ENCODE data around the gene KCTD1. TPM values are rescaled to one million over a fixed set of nuclear protein-coding genes. Genes with fewer than 3 reads are reported as not detected.
"Not testable (repeated sequence)": the region's sequence is repeated elsewhere in the genome, so short reads cannot be mapped to it uniquely, and the experiment has no call there.

The KCTD1 gene
- total and polyA plus RNA-seq, 2 donors from 2014 or later: 48.5 to 83.7 TPM

GRCh38 chr18:26438980-26439379 is 109.4 kb downstream of the KCTD1 start:
- Histone ChIP-seq H3K4me3 (ENCODE audit: low read length in 3 of 3) (no peak overlapping the region), H3K27me3 (ENCODE audit: control insufficient read depth, insufficient read depth, low read length) (no peaks in the 10 kb centered on the region), H3K36me3 (ENCODE audit: control insufficient read depth in 2 of 3, insufficient read depth in 3 of 3, low read length in 3 of 3) (no peaks in the 10 kb centered on the region), H3K9ac (ENCODE audit: low read length in 3 of 3) (no peak overlapping the region), H3K27ac (ENCODE audit: low read depth in 2 of 2, low read length in 2 of 2) (no peak overlapping the region), H3K9me3 (ENCODE audit: control insufficient read depth in 2 of 3, insufficient read depth in 1 of 3, low read length in 3 of 3) (no peaks in the 10 kb centered on the region), H3K4me1 (ENCODE audit: control insufficient read depth in 2 of 3, insufficient read depth in 2 of 3, low read depth in 1 of 3, low read length in 3 of 3) (no peaks in the 10 kb centered on the region)
- TF ChIP-seq, protein P1, sequence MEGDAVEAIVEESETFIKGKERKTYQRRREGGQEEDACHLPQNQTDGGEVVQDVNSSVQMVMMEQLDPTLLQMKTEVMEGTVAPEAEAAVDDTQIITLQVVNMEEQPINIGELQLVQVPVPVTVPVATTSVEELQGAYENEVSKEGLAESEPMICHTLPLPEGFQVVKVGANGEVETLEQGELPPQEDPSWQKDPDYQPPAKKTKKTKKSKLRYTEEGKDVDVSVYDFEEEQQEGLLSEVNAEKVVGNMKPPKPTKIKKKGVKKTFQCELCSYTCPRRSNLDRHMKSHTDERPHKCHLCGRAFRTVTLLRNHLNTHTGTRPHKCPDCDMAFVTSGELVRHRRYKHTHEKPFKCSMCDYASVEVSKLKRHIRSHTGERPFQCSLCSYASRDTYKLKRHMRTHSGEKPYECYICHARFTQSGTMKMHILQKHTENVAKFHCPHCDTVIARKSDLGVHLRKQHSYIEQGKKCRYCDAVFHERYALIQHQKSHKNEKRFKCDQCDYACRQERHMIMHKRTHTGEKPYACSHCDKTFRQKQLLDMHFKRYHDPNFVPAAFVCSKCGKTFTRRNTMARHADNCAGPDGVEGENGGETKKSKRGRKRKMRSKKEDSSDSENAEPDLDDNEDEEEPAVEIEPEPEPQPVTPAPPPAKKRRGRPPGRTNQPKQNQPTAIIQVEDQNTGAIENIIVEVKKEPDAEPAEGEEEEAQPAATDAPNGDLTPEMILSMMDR (IDR thresholded peaks at IDR 0.05; ENCODE audit: borderline replicate concordance, extremely low read depth, insufficient read depth): no peak
- FAIRE-seq: no peak
- DNase-seq: no peak
- intact Hi-C loops (cut with DNase I): no loop called here

DNA sequence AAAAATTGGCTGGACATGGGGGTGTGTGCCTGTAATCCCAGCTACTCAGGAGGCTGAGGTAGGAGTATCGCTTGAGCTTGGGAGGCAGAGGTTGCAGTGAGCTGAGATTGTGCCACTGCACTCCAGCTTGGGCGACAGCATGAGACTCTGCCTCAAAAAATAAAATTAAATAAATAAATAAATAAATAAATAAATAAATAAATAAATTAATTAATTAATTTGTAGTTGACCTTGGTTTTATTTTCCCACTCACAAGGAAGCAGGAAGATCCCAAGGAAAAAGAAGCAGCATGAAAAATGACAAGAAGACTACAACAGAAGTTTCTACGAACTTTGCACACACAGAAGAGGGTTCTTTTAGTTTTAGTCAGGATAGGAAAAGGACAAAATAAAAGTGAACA is 110.7 kb downstream of the KCTD1 start:
- H3K27me3 ChIP-seq (ENCODE audit: control insufficient read depth, insufficient read depth, low read length); H3K36me3 ChIP-seq (ENCODE audit: control insufficient read depth in 2 of 3, insufficient read depth in 3 of 3, low read length in 3 of 3); DNase-seq; H3K4me1 ChIP-seq (ENCODE audit: control insufficient read depth in 2 of 3, insufficient read depth in 2 of 3, low read depth in 1 of 3, low read length in 3 of 3); FAIRE-seq; H3K27ac ChIP-seq (ENCODE audit: low read depth in 2 of 2, low read length in 2 of 2); H3K4me3 ChIP-seq (ENCODE audit: low read length in 3 of 3); H3K9me3 ChIP-seq (ENCODE audit: control insufficient read depth in 2 of 3, insufficient read depth in 1 of 3, low read length in 3 of 3); H3K9ac ChIP-seq (ENCODE audit: low read length in 3 of 3); intact Hi-C loops (cut with DNase I): not testable (repeated sequence)

GRCh38 chr18:26436176-26437051 is 111.9 kb downstream of the KCTD1 start:
- DNase-seq (peak in 1 of 5 donors; percentile 21), FAIRE-seq (no peak)
- Histone ChIP-seq H3K27me3 (ENCODE audit: control insufficient read depth, insufficient read depth, low read length) (no peaks in the 10 kb centered on the region), H3K9ac (ENCODE audit: low read length in 3 of 3) (no peak overlapping the region), H3K36me3 (ENCODE audit: control insufficient read depth in 2 of 3, insufficient read depth in 3 of 3, low read length in 3 of 3) (no peaks in the 10 kb centered on the region), H3K4me3 (ENCODE audit: low read length in 3 of 3) (no peak overlapping the region), H3K4me1 (ENCODE audit: control insufficient read depth in 2 of 3, insufficient read depth in 2 of 3, low read depth in 1 of 3, low read length in 3 of 3) (no peaks in the 10 kb centered on the region), H3K9me3 (ENCODE audit: control insufficient read depth in 2 of 3, insufficient read depth in 1 of 3, low read length in 3 of 3) (no peaks in the 10 kb centered on the region), H3K27ac (ENCODE audit: low read depth in 2 of 2, low read length in 2 of 2) (no peak overlapping the region)
- TF ChIP-seq, protein P1 (IDR thresholded peaks at IDR 0.05; ENCODE audit: borderline replicate concordance, extremely low read depth, insufficient read depth): no peak
- intact Hi-C loops (cut with DNase I): no loop called here

DNA sequence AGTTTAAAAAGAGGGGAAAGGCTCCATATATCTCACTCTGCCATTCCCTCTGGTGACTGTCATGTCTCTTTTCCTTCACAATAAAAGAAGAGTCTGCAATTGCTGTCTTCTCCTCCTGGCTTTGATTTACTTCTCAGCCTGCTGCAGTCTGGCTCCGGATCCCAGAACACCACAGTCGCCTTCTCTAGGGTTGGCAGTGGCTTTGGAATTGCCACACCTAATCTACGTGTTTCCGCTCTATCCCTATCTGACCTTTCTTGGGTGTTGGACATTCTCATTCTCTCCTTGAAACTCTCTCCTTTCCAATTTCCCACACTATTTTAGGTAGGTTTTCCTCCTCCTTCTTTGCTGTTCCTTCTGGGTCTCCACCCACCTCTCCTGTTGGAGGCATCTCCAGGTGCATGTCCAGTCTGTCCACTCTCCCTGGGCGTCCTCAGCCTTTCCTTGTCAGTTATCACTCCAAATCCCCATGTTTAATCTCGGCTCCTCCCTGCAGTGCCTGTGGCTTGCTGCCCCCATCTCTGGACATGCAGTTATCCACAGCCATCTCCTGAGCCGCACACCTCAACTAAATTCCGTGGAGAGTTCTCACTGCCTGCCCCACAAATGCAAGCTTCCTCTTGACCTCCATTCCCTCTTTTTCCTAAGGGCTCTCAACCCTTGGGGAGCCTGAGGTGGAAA is 112.8 kb downstream of the KCTD1 start:
- TF ChIP-seq, protein P1 (IDR thresholded peaks at IDR 0.05; ENCODE audit: borderline replicate concordance, extremely low read depth, insufficient read depth): no peak
- H3K4me1 ChIP-seq (ENCODE audit: control insufficient read depth in 2 of 3, insufficient read depth in 2 of 3, low read depth in 1 of 3, low read length in 3 of 3): no peaks in the 10 kb centered on the region
- H3K36me3 ChIP-seq (ENCODE audit: control insufficient read depth in 2 of 3, insufficient read depth in 3 of 3, low read length in 3 of 3): no peaks in the 10 kb centered on the region
- intact Hi-C loops (cut with DNase I): no loop called here
- no peaks in the 10 kb centered on the region for H3K9me3 ChIP-seq (ENCODE audit: control insufficient read depth in 2 of 3, insufficient read depth in 1 of 3, low read length in 3 of 3)
- H3K27me3 ChIP-seq (ENCODE audit: control insufficient read depth, insufficient read depth, low read length): no peaks in the 10 kb centered on the region
- DNase-seq (no peak), FAIRE-seq (no peak)
- no peak overlapping the region for H3K27ac ChIP-seq (ENCODE audit: low read depth in 2 of 2, low read length in 2 of 2)
- no peak overlapping the region for H3K9ac ChIP-seq (ENCODE audit: low read length in 3 of 3)
- no peak overlapping the region for H3K4me3 ChIP-seq (ENCODE audit: low read length in 3 of 3)

All from kidney (tissue), 14 donors.